ENCODE data around the gene KCNIP4. TPM values are rescaled to one million over a fixed set of nuclear protein-coding genes. Genes with fewer than 3 reads are reported as not detected.
A peak's percentile ranks its signal among the peaks of the same experiment; 100 is the strongest.
"Not testable (repeated sequence)": the region's sequence is repeated elsewhere in the genome, so short reads cannot be mapped to it uniquely, and the experiment has no call there.

KCNIP4 gene
- not detected in 2 replicates for total RNA-seq
- 0.03 TPM in 1 of 2 replicates, not detected in the other for polyA plus RNA-seq
- 0.18 TPM in 1 of 2 replicates, not detected in the other for polyA plus RNA-seq (2011; cell fraction: cytosol; rRNA removed)
- not detected in 2 replicates for polyA plus RNA-seq (2011; cell fraction: nucleus; rRNA removed)
- polyA plus RNA-seq (2012): 0.25 and 0.75 TPM in 2 replicates
- 0.19 TPM in 1 of 2 replicates, not detected in the other for polyA minus RNA-seq
- not detected for polyA minus RNA-seq (2011; cell fraction: cytosol; rRNA and poly(A)+ RNA removed)
- not detected in 2 replicates for polyA minus RNA-seq (2011; cell fraction: nucleus; rRNA and poly(A)+ RNA removed)
- Bru-seq, nascent RNA: percentile 7 among the genes with signal in this experiment
- BruChase-seq, experiment 1, labeled RNA remaining after a 6-hour chase: percentile 12 among the genes with signal in this experiment
- percentile 10 among the genes with signal in this experiment for BruChase-seq, experiment 2, labeled RNA remaining after a 2-hour chase
- long read RNA-seq, partial matches to known transcripts: 0 of 1 reads
- long read RNA-seq, other reads (novel, unspliced or antisense): 1 of 1 reads

- Histone ChIP-seq H3K4me2 (ENCODE audit: insufficient read depth, low read length) (peak within 1 kb of the TSS; percentile 55), H3K4me1 (ENCODE audit: control insufficient read depth, extremely low read depth, insufficient read depth, low read length) (no peaks in the 10 kb centered on the region), H2AFZ (ENCODE audit: low read depth, low read length) (peak within 1 kb of the TSS; percentile 48), H3K9me1 (replicated peaks; ENCODE audit: control insufficient read depth, extremely low read depth, insufficient read depth, low read length) (no peaks in the 10 kb centered on the region), H3K4me3 (replicated peaks in 1 of 3; ENCODE audit: insufficient read depth in 1 of 3, low read depth in 1 of 3, low read length in 3 of 3) (no peak within 1 kb of the TSS), H3K27ac (ENCODE audit: insufficient read depth, low read depth, low read length) (no peak within 1 kb of the TSS), H3K79me2 (ENCODE audit: control insufficient read depth, insufficient read depth, low read length) (no peaks in the 10 kb centered on the region), H3K9me3 (replicated peaks; ENCODE audit: control insufficient read depth, insufficient read depth, low read length) (no peaks in the 10 kb centered on the region), H3K27me3 (ENCODE audit: control insufficient read depth in 2 of 2, insufficient read depth in 2 of 2, low read length in 2 of 2) (peaks cover 8 to 19% of the 10 kb centered on the region in 2 experiments), H3K9ac (replicated peaks; ENCODE audit: extremely low read depth, insufficient read depth, low read length) (no peak within 1 kb of the TSS), H4K20me1 (replicated peaks; ENCODE audit: control insufficient read depth, extremely low read depth, insufficient read depth, low read length) (no peaks in the 10 kb centered on the region), H3K36me3 (ENCODE audit: control insufficient read depth in 2 of 2, extremely low read depth in 1 of 2, insufficient read depth in 2 of 2, low read length in 2 of 2) (no peaks in the 10 kb centered on the region)
- intact Hi-C loops (cut with micrococcal nuclease) (loop anchor here (1.0 to 10.0 kb wide), 3 partner anchors 158 to 746 kb away; partner anchors contain the start of gene GBA3), dilution Hi-C loops (cut with MboI; ENCODE audit: extremely low pct_ligation_motif_present, low sequenced_read_pairs) (no loop called here)
- CTCF ChIA-PET: interaction anchor here (0.6 to 1.3 kb wide), 6 partner anchors 8 to 711 kb away, joined by 3 to 6 read pairs (median 3); no protein-coding TSS in a partner anchor
- FAIRE-seq (no peak), DNase-seq (ENCODE audit: low read depth, low spot score) (no peak)
- BruUV-seq (replicated peaks): no TSS peak
- no peak for TF ChIP-seq GATA2 (IDR thresholded peaks at IDR 0.05; ENCODE audit: insufficient read depth, insufficient read length, low read depth, low read length)
- TF ChIP-seq MAX (IDR thresholded peaks at IDR 0.05; ENCODE audit: insufficient read depth, insufficient read length): no peak
- TF ChIP-seq POLR2AphosphoS5 (IDR thresholded peaks at IDR 0.05; ENCODE audit: insufficient read depth, low read depth, low read length): no peak
- TF ChIP-seq FOS (IDR thresholded peaks at IDR 0.05; ENCODE audit: borderline replicate concordance, insufficient read depth, low read length): no peak
- no peak for TF ChIP-seq POLR2A (IDR thresholded peaks at IDR 0.05; ENCODE audit: low read depth, low read length)
- TF ChIP-seq EZH2 (IDR thresholded peaks at IDR 0.05; ENCODE audit: borderline replicate concordance, low read depth, low read length, severe bottlenecking): no peak
- TF ChIP-seq JUN (IDR thresholded peaks at IDR 0.05; ENCODE audit: borderline replicate concordance, insufficient read depth, insufficient read length, low read depth): no peak
- TF ChIP-seq CTCF (IDR thresholded peaks at IDR 0.05; ENCODE audit: extremely low read depth in 1 of 2, insufficient read depth in 1 of 2, low read depth in 1 of 2, low read length in 2 of 2): no peak
- no peak for TF ChIP-seq MYC (IDR thresholded peaks at IDR 0.05; ENCODE audit: low read depth, low read length)
- POLR2A ChIA-PET: no interaction called here
Measured at GRCh38 chr4:21948347-21949072, at the start of gene KCNIP4. TSS of gene KCNIP4 (minus strand) at chr4:21948772.

- H2AFZ ChIP-seq (ENCODE audit: low read depth, low read length); H3K79me2 ChIP-seq (ENCODE audit: control insufficient read depth, insufficient read depth, low read length); H3K4me3 ChIP-seq (replicated peaks in 1 of 3; ENCODE audit: insufficient read depth in 1 of 3, low read depth in 1 of 3, low read length in 3 of 3); FAIRE-seq; H3K27me3 ChIP-seq (ENCODE audit: control insufficient read depth in 2 of 2, insufficient read depth in 2 of 2, low read length in 2 of 2); H3K9me1 ChIP-seq (replicated peaks; ENCODE audit: control insufficient read depth, extremely low read depth, insufficient read depth, low read length); BruUV-seq (replicated peaks); intact Hi-C loops (cut with micrococcal nuclease); DNase-seq (ENCODE audit: low read depth, low spot score); H3K9ac ChIP-seq (replicated peaks; ENCODE audit: extremely low read depth, insufficient read depth, low read length); H3K4me1 ChIP-seq (ENCODE audit: control insufficient read depth, extremely low read depth, insufficient read depth, low read length); H3K27ac ChIP-seq (ENCODE audit: insufficient read depth, low read depth, low read length); dilution Hi-C loops (cut with MboI; ENCODE audit: extremely low pct_ligation_motif_present, low sequenced_read_pairs); H3K9me3 ChIP-seq (replicated peaks; ENCODE audit: control insufficient read depth, insufficient read depth, low read length); H3K4me2 ChIP-seq (ENCODE audit: insufficient read depth, low read length); H3K36me3 ChIP-seq (ENCODE audit: control insufficient read depth in 2 of 2, extremely low read depth in 1 of 2, insufficient read depth in 2 of 2, low read length in 2 of 2); CTCF ChIA-PET; H4K20me1 ChIP-seq (replicated peaks; ENCODE audit: control insufficient read depth, extremely low read depth, insufficient read depth, low read length); POLR2A ChIA-PET: not testable (repeated sequence)
Measured at GRCh38 chr4:21996618-21997017, 48.0 kb upstream of the KCNIP4 start.

Measured in endothelial cell of umbilical vein (primary cell).